Coronary artery (tissue), 2 donors: ENCODE results near the gene PSMB7.

Experiments used
- DNase-seq: peaks from one replicate; pipeline ENCODE4 v3.0.0-alpha.2; 2017; ENCODE audit warnings: low spot score
- H3K27ac ChIP-seq, 2 donors: fragments of 200-600 bp; sonication (generic); one replicate each; pipeline ENCODE4 v1.5.1; 2016 to 2019
- H3K4me3 ChIP-seq: fragments of 200-600 bp; sonication (generic); 2 replicates; pipeline ENCODE4 v1.5.1; 2016; ENCODE audit warnings: mild to moderate bottlenecking, moderate library complexity
- CTCF ChIP-seq: fragments of 200-600 bp; sonication (generic); IDR thresholded peaks from one replicate; pipeline ENCODE4 v1.5.1; 2019; ENCODE audit warnings: antibody characterized with exemption

The PSMB7 gene

GRCh38 chr9:124455820-124456219 lies 40.6 kb upstream of the PSMB7 start:
- Histone ChIP-seq H3K27ac (no peak overlapping the region), H3K4me3 (no peak overlapping the region)
- no peak for TF ChIP-seq CTCF
- DNase-seq: no peak

- no peak overlapping the region for H3K27ac ChIP-seq
- no peak overlapping the region for H3K4me3 ChIP-seq
- DNase-seq: no peak
- TF ChIP-seq CTCF: no peak
These were observed 39.7 kb upstream of the PSMB7 start for GRCh38 chr9:124454791-124455443.

- TF ChIP-seq CTCF: no peak
- no peak for DNase-seq
- Histone ChIP-seq H3K4me3 (no peak overlapping the region), H3K27ac (no peak overlapping the region)
These were observed 39.1 kb upstream of the PSMB7 start for GRCh38 chr9:124454296-124454695.

GRCh38 chr9:124453586-124454191 lies 38.4 kb upstream of the PSMB7 start:
- Histone ChIP-seq H3K4me3 (peak overlapping the region; percentile 28), H3K27ac (no peak overlapping the region)
- no peak for TF ChIP-seq CTCF
- no peak for DNase-seq

- peak overlapping the region; percentile 28 for H3K4me3 ChIP-seq
- H3K27ac ChIP-seq: no peak overlapping the region
- DNase-seq: no peak
- TF ChIP-seq CTCF: no peak
These were observed 37.8 kb upstream of the PSMB7 start for GRCh38 chr9:124452841-124453585.

- no peak for TF ChIP-seq CTCF
- Histone ChIP-seq H3K27ac (no peak overlapping the region), H3K4me3 (no peak overlapping the region)
- no peak for DNase-seq
These were observed 37.1 kb upstream of the PSMB7 start for GRCh38 chr9:124452326-124452725.
